ENCODE measurements around the gene YY1.
"Not testable (repeated sequence)": the region's sequence is repeated elsewhere in the genome, so short reads cannot be mapped to it uniquely, and the experiment has no call there.

YY1 gene

DNA sequence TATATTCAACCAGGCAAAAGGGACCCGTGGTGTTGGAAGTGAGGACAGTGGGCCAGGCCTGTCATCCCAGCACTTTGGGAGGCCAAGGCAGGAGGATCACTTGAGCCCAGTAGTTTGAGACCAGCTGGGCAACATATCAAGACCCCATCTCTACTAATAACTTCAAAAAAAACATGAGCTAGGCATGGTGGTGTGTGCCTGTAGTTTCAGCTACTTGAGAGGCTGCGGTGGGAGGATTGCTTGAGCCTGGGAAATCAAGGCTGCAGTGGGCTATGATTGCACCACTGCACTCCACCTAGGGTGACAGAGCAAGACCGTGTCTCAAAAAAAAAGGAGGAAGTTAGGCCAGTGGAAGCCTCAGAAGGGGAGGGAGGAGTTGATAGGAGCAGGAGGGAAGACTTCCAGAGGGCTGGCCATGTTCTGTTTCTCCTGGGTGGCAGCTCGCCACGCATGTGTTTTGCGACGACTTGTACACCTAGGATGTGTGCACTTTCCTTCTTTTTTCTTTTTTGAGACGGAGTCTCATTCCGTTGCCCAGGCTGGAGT is 57.2 kb downstream of the YY1 start:
- peak; percentile 80 for DNase-seq (ENCODE audit: low read depth)
- no peak overlapping the region for H3K4me3 ChIP-seq (ENCODE audit: low read depth, low read length)
- TF ChIP-seq, protein P1, sequence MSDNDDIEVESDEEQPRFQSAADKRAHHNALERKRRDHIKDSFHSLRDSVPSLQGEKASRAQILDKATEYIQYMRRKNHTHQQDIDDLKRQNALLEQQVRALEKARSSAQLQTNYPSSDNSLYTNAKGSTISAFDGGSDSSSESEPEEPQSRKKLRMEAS (IDR thresholded peaks at IDR 0.05; ENCODE audit: low read depth, low read length): no peak
- TF ChIP-seq POLR2A (IDR thresholded peaks at IDR 0.05; ENCODE audit: extremely low read depth, insufficient read length) (no peak), MYC (IDR thresholded peaks at IDR 0.05; ENCODE audit: low read depth, low read length) (no peak)
- TF ChIP-seq, protein P2, sequence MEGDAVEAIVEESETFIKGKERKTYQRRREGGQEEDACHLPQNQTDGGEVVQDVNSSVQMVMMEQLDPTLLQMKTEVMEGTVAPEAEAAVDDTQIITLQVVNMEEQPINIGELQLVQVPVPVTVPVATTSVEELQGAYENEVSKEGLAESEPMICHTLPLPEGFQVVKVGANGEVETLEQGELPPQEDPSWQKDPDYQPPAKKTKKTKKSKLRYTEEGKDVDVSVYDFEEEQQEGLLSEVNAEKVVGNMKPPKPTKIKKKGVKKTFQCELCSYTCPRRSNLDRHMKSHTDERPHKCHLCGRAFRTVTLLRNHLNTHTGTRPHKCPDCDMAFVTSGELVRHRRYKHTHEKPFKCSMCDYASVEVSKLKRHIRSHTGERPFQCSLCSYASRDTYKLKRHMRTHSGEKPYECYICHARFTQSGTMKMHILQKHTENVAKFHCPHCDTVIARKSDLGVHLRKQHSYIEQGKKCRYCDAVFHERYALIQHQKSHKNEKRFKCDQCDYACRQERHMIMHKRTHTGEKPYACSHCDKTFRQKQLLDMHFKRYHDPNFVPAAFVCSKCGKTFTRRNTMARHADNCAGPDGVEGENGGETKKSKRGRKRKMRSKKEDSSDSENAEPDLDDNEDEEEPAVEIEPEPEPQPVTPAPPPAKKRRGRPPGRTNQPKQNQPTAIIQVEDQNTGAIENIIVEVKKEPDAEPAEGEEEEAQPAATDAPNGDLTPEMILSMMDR (IDR thresholded peaks at IDR 0.05; ENCODE audit: low read depth, low read length): no peak

DNA sequence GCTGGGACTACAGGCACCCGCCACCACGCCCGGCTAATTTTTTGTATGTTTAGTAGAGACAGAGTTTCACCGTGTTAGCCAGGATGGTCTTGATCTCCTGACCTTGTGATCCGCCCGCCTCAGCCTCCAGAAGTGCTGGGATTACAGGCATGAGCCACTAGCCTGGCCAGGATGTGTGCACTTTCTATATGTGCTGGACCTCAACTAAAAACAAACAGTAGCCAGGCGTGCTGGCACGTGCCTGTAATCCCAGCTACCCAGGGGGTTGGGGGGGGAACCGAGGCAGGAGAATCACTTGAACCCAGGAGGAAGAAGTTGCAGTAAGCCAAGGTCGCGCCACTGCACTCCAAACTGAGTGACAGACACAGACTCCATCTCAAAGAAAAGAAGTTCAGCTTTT is 57.8 kb downstream of the YY1 start:
- not testable (repeated sequence) for DNase-seq (ENCODE audit: low read depth); H3K4me3 ChIP-seq (ENCODE audit: low read depth, low read length)

DNA sequence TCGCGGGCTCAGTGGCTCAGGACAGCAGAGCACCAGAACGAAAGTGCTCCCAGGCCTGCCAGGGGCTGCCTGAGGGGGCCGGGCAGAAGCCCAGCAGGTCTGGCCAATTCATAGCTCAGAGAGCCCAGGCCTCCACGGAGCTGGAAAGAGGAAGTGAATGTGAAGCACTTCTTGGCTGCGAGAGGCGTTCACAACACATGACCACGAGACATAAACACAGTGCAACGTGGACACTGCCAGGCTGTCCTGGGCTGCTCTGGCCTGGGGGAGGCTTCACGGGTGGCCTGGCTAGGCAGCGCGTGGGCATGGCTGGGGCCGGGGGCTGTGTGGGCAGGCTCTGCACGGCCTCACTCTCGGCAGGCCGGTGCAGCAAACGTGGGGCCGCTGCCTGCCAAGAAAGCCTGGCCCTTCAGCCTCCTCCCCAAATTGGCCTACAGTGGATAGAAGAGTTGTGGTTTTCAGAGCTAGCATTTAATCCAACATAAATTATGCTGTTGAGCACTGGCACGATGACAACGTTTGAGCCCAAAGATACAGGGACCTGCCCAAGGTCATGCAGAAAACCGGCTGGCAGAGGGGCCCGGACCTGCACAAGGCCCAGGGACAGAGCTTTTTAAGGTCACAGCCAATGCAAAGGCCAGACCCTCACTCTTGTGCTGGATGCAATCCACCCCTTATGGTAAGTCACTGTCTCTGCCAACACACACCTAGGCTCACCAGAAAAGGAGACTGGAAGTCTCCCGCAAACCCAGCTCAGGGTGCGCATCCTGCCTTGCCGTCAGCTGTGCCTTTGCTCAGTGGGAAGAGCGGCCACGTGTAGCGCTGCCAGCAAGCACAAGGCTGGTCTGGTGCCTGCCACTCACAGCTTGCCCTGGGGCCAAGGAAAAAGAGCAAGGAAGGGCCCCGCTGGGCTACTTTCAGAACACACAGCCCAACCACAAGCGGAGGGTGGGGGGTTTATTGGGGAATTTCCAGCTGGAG is 58.7 kb downstream of the YY1 start:
- H3K4me3 ChIP-seq (ENCODE audit: low read depth, low read length): no peak overlapping the region
- peak; percentile 89 for DNase-seq (ENCODE audit: low read depth)
- TF ChIP-seq, protein P1 (IDR thresholded peaks at IDR 0.05; ENCODE audit: low read depth, low read length): peak; percentile 95
- TF ChIP-seq, protein P2 (IDR thresholded peaks at IDR 0.05; ENCODE audit: low read depth, low read length): no peak
- TF ChIP-seq POLR2A (IDR thresholded peaks at IDR 0.05; ENCODE audit: extremely low read depth, insufficient read length) (no peak), MYC (IDR thresholded peaks at IDR 0.05; ENCODE audit: low read depth, low read length) (peak; percentile 75; the same call in 1 of the 2 replicates)

DNA sequence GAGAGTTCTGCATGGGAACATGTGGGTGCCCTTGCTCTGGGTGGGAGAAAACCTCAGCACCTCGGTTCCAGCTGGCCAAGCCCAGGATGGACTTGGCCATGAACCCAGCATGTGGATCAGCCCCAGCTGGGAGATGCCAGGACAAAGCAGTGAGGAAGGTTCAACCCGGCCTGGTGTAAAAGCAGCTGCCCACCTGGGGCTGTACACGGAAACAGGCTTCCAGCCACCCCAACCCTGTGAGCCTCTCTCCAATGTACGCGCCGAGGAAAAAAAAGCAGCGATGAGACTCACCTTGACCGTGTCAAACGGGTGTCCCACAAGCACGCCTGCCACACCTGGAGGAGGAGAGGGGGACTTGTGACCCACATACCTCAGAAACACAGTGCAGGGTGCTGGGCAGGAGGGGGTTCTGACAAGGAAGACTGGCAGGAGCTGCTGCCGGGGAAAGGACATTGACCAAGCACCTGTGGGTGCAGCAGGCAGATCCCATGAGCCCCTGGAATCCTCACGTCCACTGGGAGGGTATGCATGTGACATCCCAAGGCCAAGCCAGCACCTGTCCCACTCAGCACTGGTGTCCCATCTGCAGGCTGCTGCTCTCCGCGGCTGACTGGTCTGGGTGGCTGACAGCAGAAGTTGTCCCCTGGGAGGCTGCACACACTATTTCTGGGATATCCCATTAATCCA is 59.8 kb downstream of the YY1 start:
- DNase-seq (ENCODE audit: low read depth): no peak
- TF ChIP-seq, protein P1 (IDR thresholded peaks at IDR 0.05; ENCODE audit: low read depth, low read length): no peak
- TF ChIP-seq POLR2A (IDR thresholded peaks at IDR 0.05; ENCODE audit: extremely low read depth, insufficient read length) (no peak), MYC (IDR thresholded peaks at IDR 0.05; ENCODE audit: low read depth, low read length) (no peak)
- TF ChIP-seq, protein P2 (IDR thresholded peaks at IDR 0.05; ENCODE audit: low read depth, low read length): no peak
- no peak overlapping the region for H3K4me3 ChIP-seq (ENCODE audit: low read depth, low read length)

DNA sequence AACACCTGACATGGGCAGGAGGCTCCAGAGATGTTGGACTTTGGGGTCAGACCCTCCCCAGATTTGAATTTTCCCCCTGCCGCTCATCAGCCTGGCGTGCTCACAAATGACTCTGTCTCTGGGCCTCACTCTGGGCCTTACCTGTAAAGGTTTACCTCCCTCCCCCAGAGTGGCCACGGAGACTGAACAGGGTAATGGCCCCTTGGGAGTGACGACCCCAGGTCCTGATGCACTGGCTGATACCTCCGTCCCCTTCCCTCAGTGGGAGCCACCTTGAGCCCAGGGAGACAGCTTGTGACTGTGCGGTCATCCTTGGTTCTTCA is 60.3 kb downstream of the YY1 start:
- H3K4me3 ChIP-seq (ENCODE audit: low read depth, low read length): no peak overlapping the region
- TF ChIP-seq POLR2A (IDR thresholded peaks at IDR 0.05; ENCODE audit: extremely low read depth, insufficient read length): no peak
- no peak for TF ChIP-seq MYC (IDR thresholded peaks at IDR 0.05; ENCODE audit: low read depth, low read length)
- TF ChIP-seq, protein P1 (IDR thresholded peaks at IDR 0.05; ENCODE audit: low read depth, low read length): no peak
- TF ChIP-seq, protein P2 (IDR thresholded peaks at IDR 0.05; ENCODE audit: low read depth, low read length): no peak
- no peak for DNase-seq (ENCODE audit: low read depth)

DNA sequence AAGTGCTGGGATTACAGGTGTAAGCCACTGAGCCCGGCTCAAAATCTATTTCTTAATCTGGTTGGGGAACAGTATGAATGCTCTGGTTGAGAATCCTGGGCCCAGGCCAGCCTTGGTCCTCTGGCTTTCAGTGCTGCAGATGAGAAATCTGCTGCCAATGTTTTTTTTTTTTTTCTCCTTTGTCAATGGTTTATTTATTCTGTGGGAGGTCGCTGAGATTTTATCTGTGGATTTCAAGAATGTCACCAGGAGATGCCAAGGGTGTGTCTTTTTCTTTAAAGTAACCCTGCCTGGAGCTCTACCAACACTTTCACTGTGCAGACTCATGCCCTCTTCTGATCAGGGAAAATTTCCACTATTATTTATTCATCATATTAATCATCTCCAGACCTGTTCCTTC is 63.7 kb downstream of the YY1 start:
- no peak for TF ChIP-seq MYC (IDR thresholded peaks at IDR 0.05; ENCODE audit: low read depth, low read length)
- no peak overlapping the region for H3K4me3 ChIP-seq (ENCODE audit: low read depth, low read length)
- DNase-seq (ENCODE audit: low read depth): no peak
